ENCODE measurements around the gene UBASH3B. TPM values are rescaled to one million over a fixed set of nuclear protein-coding genes. Genes with fewer than 3 reads are reported as not detected.

UBASH3B gene
- total and polyA plus RNA-seq, 2 of the 13 experiments (the other 11 are each of a cell fraction or from before 2014, with no cell fraction given): 4.4 to 7.6 TPM

GRCh38 chr11:122799406-122800105 lies 144.0 kb downstream of the UBASH3B start:
- H3K36me3 ChIP-seq (replicated peaks in 1 of 2; ENCODE audit: control insufficient read depth in 1 of 2, insufficient read depth in 2 of 2, low read length in 2 of 2): peaks cover 9 to 16% of the 10 kb centered on the region in 2 experiments
- ChIA-PET CTCF (ENCODE audit: low intra/inter-chr PET ratio, low total read pairs) (no interaction called here), POLR2A (no interaction called here)
- H3K4me1 ChIP-seq (ENCODE audit: insufficient read depth, low read length): no peaks in the 10 kb centered on the region
- no peaks in the 10 kb centered on the region for H3K27me3 ChIP-seq (ENCODE audit: control insufficient read depth in 1 of 2, insufficient read depth in 2 of 2, low read length in 2 of 2)
- ATAC-seq (no peak), DNase-seq (ENCODE audit: low spot score) (no peak), FAIRE-seq (no peak)
- in situ Hi-C loops (cut with HindIII; ENCODE audit: extremely low pct_ligation_motif_present, low pct_unique_long_range_greater_than_20kb): no loop called here
- no peaks in the 10 kb centered on the region for H3K79me2 ChIP-seq (ENCODE audit: insufficient read depth, low read length)
- H2AFZ ChIP-seq (ENCODE audit: low read length): no peak overlapping the region
- TF ChIP-seq SIX4 (CRISPR knock-in tag; IDR thresholded peaks at IDR 0.05): no peak
- TF ChIP-seq SETDB1 (CRISPR knock-in tag; IDR thresholded peaks at IDR 0.05; ENCODE audit: borderline replicate concordance): no peak
- TF ChIP-seq SSRP1 (CRISPR knock-in tag; IDR thresholded peaks at IDR 0.05): no peak
- no peak for TF ChIP-seq NAIF1 (CRISPR knock-in tag; IDR thresholded peaks at IDR 0.05; ENCODE audit: borderline replicate concordance)
- no peak for TF ChIP-seq STAT6 (CRISPR knock-in tag; IDR thresholded peaks at IDR 0.05; ENCODE audit: borderline replicate concordance)
- no peak for TF ChIP-seq ZNF75D (CRISPR knock-in tag; IDR thresholded peaks at IDR 0.05; ENCODE audit: borderline replicate concordance)
- no peak for TF ChIP-seq DMAP1 (CRISPR knock-in tag; IDR thresholded peaks at IDR 0.05)
- no peak for TF ChIP-seq ZNF740 (CRISPR knock-in tag; IDR thresholded peaks at IDR 0.05)
- no peak for TF ChIP-seq KLF9 (CRISPR knock-in tag; IDR thresholded peaks at IDR 0.05; ENCODE audit: low read depth)
- no peak for TF ChIP-seq RCOR2 (CRISPR knock-in tag; IDR thresholded peaks at IDR 0.05)
- no peak for TF ChIP-seq POLR2AphosphoS5 (IDR thresholded peaks at IDR 0.05; ENCODE audit: low read depth, low read length)
- TF ChIP-seq ZNF33B (CRISPR knock-in tag; IDR thresholded peaks at IDR 0.05): no peak
- TF ChIP-seq MED1 (CRISPR knock-in tag; IDR thresholded peaks at IDR 0.05): no peak
- no peak for TF ChIP-seq ZFX (CRISPR knock-in tag; IDR thresholded peaks at IDR 0.05; ENCODE audit: low read depth)
- no peak for TF ChIP-seq NFKB2 (CRISPR knock-in tag; IDR thresholded peaks at IDR 0.05; ENCODE audit: borderline replicate concordance)
- TF ChIP-seq RXRB (CRISPR knock-in tag; IDR thresholded peaks at IDR 0.05; ENCODE audit: borderline replicate concordance): no peak
- no peak overlapping the region for H3K4me2 ChIP-seq (ENCODE audit: low read depth, low read length)
- H3K9ac ChIP-seq (ENCODE audit: insufficient read depth, low read depth, low read length): no peak overlapping the region
- no peaks in the 10 kb centered on the region; the same call in 1 of the 2 replicates for H4K20me1 ChIP-seq (ENCODE audit: insufficient read depth, low read length)
- BruUV-seq (replicated peaks): no TSS peak
- intact Hi-C loops (cut with micrococcal nuclease; ENCODE audit: unreplicated experiment): no loop called here
- 97% methylated on average over 4 of the region's 4 CpGs for WGBS (ENCODE audit: low lambda C conversion rate)
- H3K9me3 ChIP-seq (ENCODE audit: low read length): no peaks in the 10 kb centered on the region
- H3K27ac ChIP-seq (ENCODE audit: extremely low read length, insufficient read depth, low read length): no peak overlapping the region
- no peak overlapping the region for H3K4me3 ChIP-seq (replicated peaks in 1 of 3; ENCODE audit: insufficient read depth in 1 of 3, low read depth in 2 of 3, low read length in 3 of 3)

All from HepG2 (cell line).